ENCODE results near the gene ADGRF5.
"Not testable (repeated sequence)": the region's sequence is repeated elsewhere in the genome, so short reads cannot be mapped to it uniquely, and the experiment has no call there.

DNA sequence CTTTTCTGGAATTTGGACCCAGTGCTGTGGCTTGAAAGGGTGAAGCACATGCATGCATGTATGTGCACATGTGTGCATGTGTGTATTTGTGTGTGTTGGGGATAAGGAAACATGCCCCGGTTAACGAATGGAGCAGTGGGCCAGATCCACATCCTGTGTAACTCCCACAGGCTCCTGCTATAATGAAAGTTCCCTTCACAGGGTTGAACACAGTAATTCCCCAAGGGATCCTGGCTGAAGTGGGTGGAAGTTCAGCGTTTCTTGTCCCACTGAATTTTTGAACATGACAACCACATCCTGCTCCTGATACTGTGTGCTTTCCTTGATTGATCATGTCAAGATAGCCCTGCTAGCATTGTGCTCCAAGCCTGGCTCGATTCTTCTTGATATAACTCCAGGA is 70.2 kb downstream of the ADGRF5 start:
- not testable (repeated sequence) for TF ChIP-seq POLR2A (IDR thresholded peaks at IDR 0.05)
- TF ChIP-seq, protein P1, sequence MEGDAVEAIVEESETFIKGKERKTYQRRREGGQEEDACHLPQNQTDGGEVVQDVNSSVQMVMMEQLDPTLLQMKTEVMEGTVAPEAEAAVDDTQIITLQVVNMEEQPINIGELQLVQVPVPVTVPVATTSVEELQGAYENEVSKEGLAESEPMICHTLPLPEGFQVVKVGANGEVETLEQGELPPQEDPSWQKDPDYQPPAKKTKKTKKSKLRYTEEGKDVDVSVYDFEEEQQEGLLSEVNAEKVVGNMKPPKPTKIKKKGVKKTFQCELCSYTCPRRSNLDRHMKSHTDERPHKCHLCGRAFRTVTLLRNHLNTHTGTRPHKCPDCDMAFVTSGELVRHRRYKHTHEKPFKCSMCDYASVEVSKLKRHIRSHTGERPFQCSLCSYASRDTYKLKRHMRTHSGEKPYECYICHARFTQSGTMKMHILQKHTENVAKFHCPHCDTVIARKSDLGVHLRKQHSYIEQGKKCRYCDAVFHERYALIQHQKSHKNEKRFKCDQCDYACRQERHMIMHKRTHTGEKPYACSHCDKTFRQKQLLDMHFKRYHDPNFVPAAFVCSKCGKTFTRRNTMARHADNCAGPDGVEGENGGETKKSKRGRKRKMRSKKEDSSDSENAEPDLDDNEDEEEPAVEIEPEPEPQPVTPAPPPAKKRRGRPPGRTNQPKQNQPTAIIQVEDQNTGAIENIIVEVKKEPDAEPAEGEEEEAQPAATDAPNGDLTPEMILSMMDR (IDR thresholded peaks at IDR 0.05): not testable (repeated sequence)

All from Peyer's patch (tissue), 4 donors.